Astrocyte of the spinal cord (primary cell): Measurements from ENCODE around the gene UTS2.

Source experiments
- DNase-seq: peaks from one replicate; pipeline ENCODE4 v3.0.0; 2011; ENCODE audit warnings: low read depth, low spot score
- H3K4me3 ChIP-seq: 2 replicates; pipeline ENCODE4 v1.5.1; 2011; ENCODE audit warnings: low read depth, mild to moderate bottlenecking, low read length, moderate library complexity
- CTCF ChIP-seq: IDR thresholded peaks from 2 replicates; pipeline ENCODE4 v1.5.1; 2012; ENCODE audit warnings: low read depth, mild to moderate bottlenecking, low read length, inconsistent platforms
- in situ Hi-C: cut with HindIII; loops from 2 replicates; pipeline ENCODE4 v1.10.0; 2017; ENCODE audit warnings: low sequenced_read_pairs

Gene UTS2

DNA sequence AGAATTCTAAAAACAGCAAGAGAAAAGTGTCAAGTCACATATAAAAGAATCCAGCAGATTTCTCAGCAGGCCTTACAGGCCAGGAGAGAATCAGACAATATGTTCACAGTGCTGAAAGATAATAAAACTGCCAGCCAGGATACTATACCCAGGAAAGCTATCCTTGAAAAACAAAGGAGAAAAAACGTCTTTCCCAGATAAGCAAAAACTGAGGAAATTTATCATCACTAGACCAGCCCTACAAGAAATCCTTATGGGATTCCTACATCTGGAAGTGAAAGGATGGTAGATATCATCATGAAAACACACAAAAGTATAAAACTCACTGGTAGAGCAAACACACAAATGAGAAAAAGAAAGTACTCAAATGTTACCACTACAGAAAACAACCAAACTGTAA is 25.2 kb upstream of the UTS2 start:
- no peak for DNase-seq
- no peak for TF ChIP-seq CTCF
- in situ Hi-C loops, result no loop called here
- no peak overlapping the region for H3K4me3 ChIP-seq

DNA sequence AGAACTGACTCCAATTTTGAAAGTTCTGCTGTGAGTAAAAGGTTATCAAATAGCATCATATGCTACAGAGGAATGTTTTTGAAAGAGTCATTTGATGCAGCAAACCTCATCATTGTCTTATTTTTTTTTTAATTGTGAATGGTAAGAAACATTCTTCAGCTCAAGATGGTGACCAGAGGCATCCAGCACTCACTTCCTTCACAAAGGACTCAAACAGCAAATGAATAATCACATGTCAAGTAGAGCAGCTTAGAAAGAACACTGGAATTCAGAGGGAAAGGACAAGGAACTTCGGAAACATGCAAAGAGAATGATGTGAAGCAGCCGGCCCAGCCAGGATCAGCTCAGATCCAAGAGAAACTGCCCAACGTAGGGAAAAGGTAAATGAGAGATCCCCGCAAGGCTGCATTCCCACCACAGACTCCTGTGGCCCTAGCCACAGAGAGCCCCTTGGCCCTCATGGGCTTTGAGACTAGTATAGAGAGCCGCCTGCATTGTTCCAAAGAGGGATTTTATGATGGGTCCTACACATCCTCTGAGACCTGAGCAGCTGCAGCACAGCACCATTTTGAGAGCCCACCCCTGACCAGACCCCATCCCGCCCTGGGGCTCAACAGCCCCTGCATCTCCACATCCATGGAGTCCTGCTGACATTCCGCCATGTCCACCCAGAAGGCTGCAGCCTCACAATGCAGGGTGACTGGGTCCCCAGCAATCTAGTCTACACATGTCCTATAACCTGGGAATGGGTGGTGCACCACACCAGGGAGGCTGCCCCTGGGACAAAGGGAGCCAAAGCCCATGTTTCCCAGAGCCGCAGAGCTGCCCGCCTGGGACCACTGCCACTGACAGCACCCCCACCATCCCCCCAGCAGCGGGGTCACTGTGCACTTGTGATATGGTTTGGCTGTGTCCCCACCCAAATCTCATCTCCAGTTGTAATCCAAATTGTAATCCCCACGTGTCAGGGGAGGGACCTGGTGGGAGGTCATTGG is 21.2 kb upstream of the UTS2 start:
- in situ Hi-C loops, result no loop called here
- no peak for TF ChIP-seq CTCF
- H3K4me3 ChIP-seq, result no peak overlapping the region
- DNase-seq, result no peak

- in situ Hi-C loops, result no loop called here
- no peak overlapping the region for H3K4me3 ChIP-seq
- no peak for DNase-seq
- no peak for TF ChIP-seq CTCF
These were observed 18.3 kb upstream of the UTS2 start for GRCh38 chr1:7871136-7871535.

DNA sequence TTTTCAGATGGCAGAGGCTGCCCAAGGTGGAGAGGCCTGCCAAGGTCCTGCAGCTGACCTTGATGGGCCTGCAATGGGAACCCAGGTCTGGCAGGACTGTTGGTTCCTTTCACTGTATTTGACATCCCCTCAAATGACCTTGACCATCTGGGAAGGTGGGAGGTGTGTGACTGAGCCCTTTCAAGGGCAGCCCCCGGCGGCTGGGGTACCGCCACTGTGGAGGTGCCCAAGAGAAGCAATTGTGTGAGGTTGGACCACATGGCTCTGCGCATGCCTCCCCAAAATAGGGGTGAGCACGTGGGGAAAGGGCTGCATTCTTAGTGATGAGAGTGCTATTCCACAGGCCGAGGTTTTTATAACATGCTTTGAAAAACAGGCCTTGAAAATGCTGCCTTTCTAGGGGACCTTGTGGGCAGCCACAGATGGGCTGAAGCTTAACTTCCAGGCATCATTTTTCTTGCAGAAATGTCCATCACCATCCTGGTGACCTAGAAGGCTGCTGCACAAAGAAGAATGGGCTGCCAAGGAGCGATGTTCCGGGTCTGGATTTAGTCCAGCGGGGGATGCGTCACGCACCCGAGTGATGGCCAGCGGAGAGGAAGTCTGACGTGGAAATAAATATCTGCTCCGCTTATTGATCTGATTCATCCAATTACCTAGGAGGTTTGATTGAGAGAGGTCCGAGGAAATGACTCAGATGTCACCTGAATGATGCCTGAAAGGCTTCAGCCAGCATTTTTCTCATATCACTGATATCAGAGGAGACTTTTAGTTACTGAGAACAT is 16.5 kb upstream of the UTS2 start:
- in situ Hi-C loops, result no loop called here

GRCh38 chr1:7868070-7868780 is 15.4 kb upstream of the UTS2 start:
- H3K4me3 ChIP-seq, result no peak overlapping the region
- TF ChIP-seq CTCF, result no peak
- DNase-seq, result no peak
- in situ Hi-C loops, result no loop called here

More for the DNA sequence above, 16.5 kb upstream of the UTS2 start:
- TF ChIP-seq CTCF, result no peak
- peak; percentile 3 for DNase-seq
- H3K4me3 ChIP-seq, result no peak overlapping the region

- H3K4me3 ChIP-seq, result no peak overlapping the region
- no peak for TF ChIP-seq CTCF
- DNase-seq, result no peak
- in situ Hi-C loops, result no loop called here
These were observed 13.1 kb upstream of the UTS2 start for GRCh38 chr1:7865978-7866377.
